ENCODE results near the gene TIPARP.
"Not testable (repeated sequence)": the region's sequence is repeated elsewhere in the genome, so short reads cannot be mapped to it uniquely, and the experiment has no call there.

TIPARP gene

DNA sequence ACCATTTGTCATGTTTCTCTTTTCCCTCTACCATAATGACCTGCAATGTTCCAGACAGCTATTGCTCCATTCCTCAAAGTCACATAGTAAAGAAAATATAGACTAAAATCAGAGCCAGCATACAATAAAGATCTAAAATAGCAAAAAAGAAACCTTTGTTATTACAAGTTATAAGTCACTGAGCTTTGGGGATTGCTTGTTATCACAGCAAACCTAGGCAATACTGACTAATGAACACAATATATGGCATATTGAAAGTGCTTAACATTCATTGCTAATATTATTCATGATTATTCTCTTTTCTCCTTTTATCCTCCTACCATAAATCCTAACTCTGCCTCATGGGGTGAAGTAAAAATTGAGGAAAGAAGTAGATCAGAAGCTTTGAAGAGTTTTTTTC lies 27.4 kb upstream of the TIPARP start:
- Histone ChIP-seq H3K27me3 (ENCODE audit: control insufficient read depth in 5 of 5, insufficient read depth in 4 of 5, low read length in 5 of 5) (peaks cover 0 to 3% (median 0%) of the 10 kb centered on the region in 5 donors), H3K36me3 (ENCODE audit: control insufficient read depth in 5 of 5, insufficient read depth in 5 of 5, low read length in 5 of 5) (no peaks in the 10 kb centered on the region), H3K4me3 (ENCODE audit: low read depth in 1 of 5, low read length in 5 of 5) (no peak overlapping the region), H3K9me3 (ENCODE audit: control insufficient read depth in 5 of 5, low read length in 5 of 5) (no peaks in the 10 kb centered on the region), H3K4me1 (ENCODE audit: control insufficient read depth in 5 of 5, insufficient read depth in 5 of 5, low read length in 5 of 5) (peaks cover 0 to 12% (median 5%) of the 10 kb centered on the region in 5 donors), H3K27ac (ENCODE audit: low read depth, low read length) (no peak overlapping the region), H3K9ac (ENCODE audit: low read length in 5 of 5) (no peak overlapping the region)

DNA sequence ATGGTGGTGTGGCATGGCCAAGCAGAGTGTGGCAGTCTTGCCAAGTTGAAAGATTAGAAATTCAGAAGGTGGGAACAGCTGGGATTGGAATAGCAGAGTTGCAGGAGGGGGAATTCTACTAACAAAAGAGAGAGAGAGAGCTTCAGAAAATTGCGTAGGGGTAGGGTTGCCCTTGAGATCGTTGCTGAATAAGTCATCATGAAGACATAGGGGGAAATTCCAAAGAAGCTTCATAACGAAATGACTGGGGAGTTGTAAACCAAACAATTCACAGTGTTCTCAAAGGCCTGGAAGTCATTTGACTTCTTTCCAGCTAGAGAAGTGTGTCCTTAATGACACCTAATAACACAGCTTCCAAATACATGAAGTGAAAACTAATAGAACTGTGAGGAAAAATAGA lies 26.3 kb upstream of the TIPARP start:
- Histone ChIP-seq H3K36me3 (ENCODE audit: control insufficient read depth in 5 of 5, insufficient read depth in 5 of 5, low read length in 5 of 5) (no peaks in the 10 kb centered on the region), H3K9ac (ENCODE audit: low read length in 5 of 5) (no peak overlapping the region), H3K4me3 (ENCODE audit: low read depth in 1 of 5, low read length in 5 of 5) (no peak overlapping the region), H3K27me3 (ENCODE audit: control insufficient read depth in 5 of 5, insufficient read depth in 4 of 5, low read length in 5 of 5) (peaks cover 0 to 3% (median 0%) of the 10 kb centered on the region in 5 donors), H3K9me3 (ENCODE audit: control insufficient read depth in 5 of 5, low read length in 5 of 5) (no peaks in the 10 kb centered on the region), H3K4me1 (ENCODE audit: control insufficient read depth in 5 of 5, insufficient read depth in 5 of 5, low read length in 5 of 5) (peaks cover 0 to 10% (median 5%) of the 10 kb centered on the region in 5 donors), H3K27ac (ENCODE audit: low read depth, low read length) (no peak overlapping the region)

DNA sequence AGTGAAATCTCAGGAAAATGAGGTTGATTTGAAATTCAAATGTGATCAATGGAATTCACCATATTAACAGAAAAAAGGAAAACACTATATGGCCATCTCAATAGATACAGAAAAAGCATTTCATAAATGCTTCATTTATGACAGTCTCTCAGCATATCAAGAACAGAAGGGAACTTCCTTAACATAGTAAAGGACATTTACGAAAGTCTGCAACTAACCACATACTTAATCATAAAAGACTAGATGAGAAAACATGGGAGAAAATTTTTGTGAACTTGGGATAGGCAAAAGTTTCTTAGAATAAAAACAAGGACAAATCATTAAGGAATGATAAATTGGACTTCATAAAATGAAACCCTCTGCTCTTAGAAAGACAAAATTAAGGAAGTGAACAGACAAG lies 24.7 kb upstream of the TIPARP start:
- Histone ChIP-seq H3K36me3 (ENCODE audit: control insufficient read depth in 5 of 5, insufficient read depth in 5 of 5, low read length in 5 of 5) (no peaks in the 10 kb centered on the region), H3K27ac (ENCODE audit: low read depth, low read length) (no peak overlapping the region), H3K9ac (ENCODE audit: low read length in 5 of 5) (no peak overlapping the region), H3K4me3 (ENCODE audit: low read depth in 1 of 5, low read length in 5 of 5) (no peak overlapping the region), H3K4me1 (ENCODE audit: control insufficient read depth in 5 of 5, insufficient read depth in 5 of 5, low read length in 5 of 5) (no peaks in the 10 kb centered on the region), H3K27me3 (ENCODE audit: control insufficient read depth in 5 of 5, insufficient read depth in 4 of 5, low read length in 5 of 5) (no peaks in the 10 kb centered on the region), H3K9me3 (ENCODE audit: control insufficient read depth in 5 of 5, low read length in 5 of 5) (no peaks in the 10 kb centered on the region)

DNA sequence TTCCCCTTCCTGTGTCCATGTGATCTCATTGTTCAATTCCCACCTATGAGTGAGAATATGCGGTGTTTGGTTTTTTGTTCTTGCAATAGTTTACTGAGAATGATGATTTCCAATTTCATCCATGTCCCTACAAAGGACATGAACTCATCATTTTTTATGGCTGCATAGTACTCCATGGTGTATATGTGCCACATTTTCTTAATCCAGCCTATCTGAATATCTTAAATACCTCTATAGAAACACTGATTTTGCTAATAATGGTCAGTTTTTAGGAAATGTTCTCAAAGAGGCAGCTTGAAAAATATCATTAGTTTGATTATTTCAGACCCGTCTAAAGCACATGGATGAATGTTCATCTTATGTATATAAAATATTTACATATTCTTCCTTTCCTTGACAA lies 21.7 kb upstream of the TIPARP start:
- not testable (repeated sequence) for H3K27ac ChIP-seq (ENCODE audit: low read depth, low read length); H3K36me3 ChIP-seq (ENCODE audit: control insufficient read depth in 5 of 5, insufficient read depth in 5 of 5, low read length in 5 of 5); H3K4me1 ChIP-seq (ENCODE audit: control insufficient read depth in 5 of 5, insufficient read depth in 5 of 5, low read length in 5 of 5); H3K9me3 ChIP-seq (ENCODE audit: control insufficient read depth in 5 of 5, low read length in 5 of 5); H3K4me3 ChIP-seq (ENCODE audit: low read depth in 1 of 5, low read length in 5 of 5); H3K27me3 ChIP-seq (ENCODE audit: control insufficient read depth in 5 of 5, insufficient read depth in 4 of 5, low read length in 5 of 5); H3K9ac ChIP-seq (ENCODE audit: low read length in 5 of 5)

DNA sequence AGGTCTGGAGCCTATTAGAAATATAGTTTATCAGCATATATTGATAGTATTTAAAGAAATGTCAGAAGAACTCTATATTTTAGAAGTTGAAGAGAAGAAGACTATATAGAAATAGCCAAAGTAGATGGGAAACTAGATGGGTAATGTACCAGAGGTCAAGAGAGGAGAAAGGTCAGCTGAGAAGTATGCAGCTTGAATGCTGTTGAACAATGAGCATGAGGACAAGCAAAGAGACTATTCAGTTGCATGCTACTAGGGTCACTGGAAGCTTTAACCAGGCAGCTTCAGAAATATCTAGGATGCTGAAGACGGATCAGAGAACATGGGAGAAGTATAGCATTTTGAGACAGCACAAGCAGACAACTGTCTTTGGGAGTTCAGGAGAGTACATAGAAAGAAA lies 19.6 kb upstream of the TIPARP start:
- no peak overlapping the region for H3K4me3 ChIP-seq (ENCODE audit: low read depth in 1 of 5, low read length in 5 of 5)
- no peak overlapping the region for H3K27ac ChIP-seq (ENCODE audit: low read depth, low read length)
- no peak overlapping the region for H3K9ac ChIP-seq (ENCODE audit: low read length in 5 of 5)
- H3K4me1 ChIP-seq (ENCODE audit: control insufficient read depth in 5 of 5, insufficient read depth in 5 of 5, low read length in 5 of 5) = no peaks in the 10 kb centered on the region
- no peaks in the 10 kb centered on the region for H3K36me3 ChIP-seq (ENCODE audit: control insufficient read depth in 5 of 5, insufficient read depth in 5 of 5, low read length in 5 of 5)
- H3K9me3 ChIP-seq (ENCODE audit: control insufficient read depth in 5 of 5, low read length in 5 of 5) = no peaks in the 10 kb centered on the region
- H3K27me3 ChIP-seq (ENCODE audit: control insufficient read depth in 5 of 5, insufficient read depth in 4 of 5, low read length in 5 of 5) = no peaks in the 10 kb centered on the region

DNA sequence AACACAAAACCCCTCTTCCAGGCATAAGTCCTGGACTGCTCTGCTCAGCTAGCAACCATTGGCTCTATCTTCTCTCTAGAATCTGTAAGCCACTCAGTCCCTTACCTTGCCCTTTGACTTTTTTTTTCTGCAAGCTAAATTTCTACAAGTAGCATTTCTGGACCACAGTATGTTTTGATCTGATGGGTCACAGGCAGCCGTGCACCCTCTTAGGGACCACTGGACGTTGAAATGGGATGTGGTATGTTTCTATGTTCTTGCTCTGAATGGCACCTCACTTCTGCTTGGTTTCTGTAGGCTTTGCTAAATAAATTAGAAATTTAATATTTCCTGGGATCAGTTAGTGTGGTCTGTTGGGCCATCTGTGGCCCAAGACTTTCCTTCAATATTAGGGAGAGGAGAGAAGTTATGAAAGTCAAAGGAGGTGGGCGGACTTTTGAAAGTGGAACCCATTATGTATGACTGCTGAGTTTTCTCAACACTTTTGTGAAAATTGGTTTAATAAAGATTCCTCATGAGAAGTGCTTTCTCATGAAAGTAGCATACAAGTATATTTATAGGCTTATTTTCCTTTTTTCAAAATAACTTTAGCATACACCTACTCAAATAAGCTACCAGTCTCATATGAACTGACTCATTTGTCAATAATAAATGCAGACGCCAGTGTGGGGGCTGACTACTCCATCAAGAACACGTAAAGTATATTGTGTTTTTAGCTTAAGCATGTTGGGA lies 18.4 kb upstream of the TIPARP start:
- H3K36me3 ChIP-seq (ENCODE audit: control insufficient read depth in 5 of 5, insufficient read depth in 5 of 5, low read length in 5 of 5) = no peaks in the 10 kb centered on the region

DNA sequence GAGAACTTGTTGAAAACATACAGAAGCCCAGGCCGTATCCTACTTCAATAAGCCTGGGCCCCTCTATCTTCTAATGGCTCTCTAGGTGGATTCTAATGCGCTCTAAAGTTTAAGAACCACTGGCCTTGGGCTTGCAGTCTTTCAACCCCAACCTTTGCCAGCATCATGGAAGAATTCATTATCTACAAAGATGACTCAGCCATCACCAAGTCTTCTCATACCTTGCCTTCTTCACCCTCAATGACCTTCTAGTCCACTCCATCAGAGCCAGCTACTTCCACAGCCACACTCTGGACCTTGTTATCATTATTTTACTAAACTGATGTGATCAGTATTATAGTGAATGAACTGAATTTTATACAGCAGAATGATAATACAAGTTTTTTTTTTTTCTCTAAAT lies 16.9 kb upstream of the TIPARP start:
- no peak overlapping the region for H3K4me3 ChIP-seq (ENCODE audit: low read depth in 1 of 5, low read length in 5 of 5)
- H3K27me3 ChIP-seq (ENCODE audit: control insufficient read depth in 5 of 5, insufficient read depth in 4 of 5, low read length in 5 of 5) = no peaks in the 10 kb centered on the region
- H3K36me3 ChIP-seq (ENCODE audit: control insufficient read depth in 5 of 5, insufficient read depth in 5 of 5, low read length in 5 of 5) = no peaks in the 10 kb centered on the region
- no peaks in the 10 kb centered on the region for H3K9me3 ChIP-seq (ENCODE audit: control insufficient read depth in 5 of 5, low read length in 5 of 5)
- H3K9ac ChIP-seq (ENCODE audit: low read length in 5 of 5) = no peak overlapping the region
- H3K4me1 ChIP-seq (ENCODE audit: control insufficient read depth in 5 of 5, insufficient read depth in 5 of 5, low read length in 5 of 5) = no peaks in the 10 kb centered on the region
- H3K27ac ChIP-seq (ENCODE audit: low read depth, low read length) = no peak overlapping the region

More for the DNA sequence above, 18.4 kb upstream of the TIPARP start:
- Histone ChIP-seq H3K9ac (ENCODE audit: low read length in 5 of 5) (no peak overlapping the region), H3K4me1 (ENCODE audit: control insufficient read depth in 5 of 5, insufficient read depth in 5 of 5, low read length in 5 of 5) (no peaks in the 10 kb centered on the region), H3K27me3 (ENCODE audit: control insufficient read depth in 5 of 5, insufficient read depth in 4 of 5, low read length in 5 of 5) (no peaks in the 10 kb centered on the region), H3K9me3 (ENCODE audit: control insufficient read depth in 5 of 5, low read length in 5 of 5) (no peaks in the 10 kb centered on the region), H3K4me3 (ENCODE audit: low read depth in 1 of 5, low read length in 5 of 5) (no peak overlapping the region), H3K27ac (ENCODE audit: low read depth, low read length) (no peak overlapping the region)

DNA sequence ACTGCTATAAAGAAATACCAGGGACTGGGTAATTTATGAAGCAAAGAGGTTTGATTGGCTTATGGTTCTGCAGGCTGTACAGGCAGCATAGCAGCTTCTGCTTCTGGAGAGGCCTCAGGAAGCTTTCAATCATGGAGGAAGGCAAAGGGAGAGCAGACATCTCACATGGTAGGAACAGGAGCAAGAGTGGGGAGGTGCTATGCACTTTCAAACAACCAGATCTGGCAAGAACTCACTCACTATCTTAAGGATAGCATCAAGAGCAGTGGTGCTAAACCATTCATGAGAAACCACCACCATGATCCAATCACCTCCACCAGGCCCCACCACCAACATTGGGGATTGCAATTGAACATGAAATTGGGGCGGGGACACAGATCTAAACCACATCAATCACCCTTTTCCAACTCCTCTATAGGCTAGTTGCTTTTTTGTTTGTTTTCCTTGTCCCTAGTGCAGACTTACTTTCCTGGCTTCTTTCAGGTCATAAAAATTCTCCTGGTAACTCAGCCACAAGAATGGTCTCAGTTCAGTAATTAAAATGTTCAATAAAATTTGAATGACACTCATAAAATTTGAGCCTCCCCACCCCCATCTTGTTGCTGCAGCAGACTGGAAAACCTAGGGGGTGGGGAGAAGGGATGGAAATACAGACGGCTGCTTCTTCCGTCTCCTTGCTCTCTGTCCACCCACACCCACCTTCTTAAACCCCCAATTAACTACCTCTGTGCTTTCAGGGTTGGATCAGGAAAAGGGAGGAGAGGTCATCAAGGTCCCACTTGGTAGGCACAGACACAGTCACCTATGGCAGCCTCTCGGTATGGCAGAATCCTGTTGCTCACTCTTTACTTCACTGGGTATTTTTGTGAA lies 16.3 kb upstream of the TIPARP start:
- no peaks in the 10 kb centered on the region for H3K9me3 ChIP-seq (ENCODE audit: control insufficient read depth in 5 of 5, low read length in 5 of 5)
- H3K27me3 ChIP-seq (ENCODE audit: control insufficient read depth in 5 of 5, insufficient read depth in 4 of 5, low read length in 5 of 5) = no peaks in the 10 kb centered on the region
- H3K4me1 ChIP-seq (ENCODE audit: control insufficient read depth in 5 of 5, insufficient read depth in 5 of 5, low read length in 5 of 5) = no peaks in the 10 kb centered on the region
- no peak overlapping the region for H3K27ac ChIP-seq (ENCODE audit: low read depth, low read length)
- H3K4me3 ChIP-seq (ENCODE audit: low read depth in 1 of 5, low read length in 5 of 5) = no peak overlapping the region
- H3K9ac ChIP-seq (ENCODE audit: low read length in 5 of 5) = no peak overlapping the region
- no peaks in the 10 kb centered on the region for H3K36me3 ChIP-seq (ENCODE audit: control insufficient read depth in 5 of 5, insufficient read depth in 5 of 5, low read length in 5 of 5)

DNA sequence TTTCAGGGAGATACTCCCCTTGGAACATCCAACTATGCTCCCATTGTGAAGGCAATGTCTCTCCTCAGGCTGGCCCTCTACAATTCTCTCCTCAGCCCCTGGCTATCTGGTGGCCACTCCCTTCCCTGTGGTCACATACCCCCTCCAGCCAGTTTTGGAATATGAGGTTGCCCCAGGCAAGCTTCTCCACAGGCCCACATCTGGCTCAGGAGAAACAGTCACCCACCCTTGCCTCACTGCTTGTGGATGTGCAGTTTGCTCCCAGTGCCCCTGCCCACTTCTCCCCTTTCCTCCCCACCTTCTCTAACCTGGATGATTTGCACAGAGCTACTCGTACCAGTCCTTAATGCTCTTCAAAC lies 15.7 kb upstream of the TIPARP start:
- Histone ChIP-seq H3K4me3 (ENCODE audit: low read depth in 1 of 5, low read length in 5 of 5) (no peak overlapping the region), H3K4me1 (ENCODE audit: control insufficient read depth in 5 of 5, insufficient read depth in 5 of 5, low read length in 5 of 5) (no peaks in the 10 kb centered on the region), H3K27me3 (ENCODE audit: control insufficient read depth in 5 of 5, insufficient read depth in 4 of 5, low read length in 5 of 5) (no peaks in the 10 kb centered on the region), H3K36me3 (ENCODE audit: control insufficient read depth in 5 of 5, insufficient read depth in 5 of 5, low read length in 5 of 5) (no peaks in the 10 kb centered on the region), H3K9me3 (ENCODE audit: control insufficient read depth in 5 of 5, low read length in 5 of 5) (no peaks in the 10 kb centered on the region), H3K9ac (ENCODE audit: low read length in 5 of 5) (no peak overlapping the region), H3K27ac (ENCODE audit: low read depth, low read length) (no peak overlapping the region)

DNA sequence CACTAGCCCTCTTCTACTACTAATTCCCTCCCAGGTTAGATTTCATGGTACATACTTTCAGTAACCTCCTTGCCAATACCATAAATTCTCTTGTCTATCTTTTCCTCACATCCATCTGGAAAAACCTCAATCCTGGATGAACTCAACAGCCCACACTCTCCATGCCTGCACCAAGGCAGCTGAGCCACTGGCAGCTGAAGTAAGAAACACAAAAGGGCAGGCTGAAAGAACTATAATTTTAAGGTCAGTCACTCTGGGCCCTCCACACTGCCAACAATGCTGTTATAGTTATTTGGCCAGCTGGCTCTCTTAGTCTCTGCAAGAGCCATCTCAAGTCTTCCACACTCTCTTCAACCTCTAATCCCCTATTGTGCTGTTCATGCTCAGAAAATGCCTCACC lies 15.1 kb upstream of the TIPARP start:
- Histone ChIP-seq H3K4me1 (ENCODE audit: control insufficient read depth in 5 of 5, insufficient read depth in 5 of 5, low read length in 5 of 5) (no peaks in the 10 kb centered on the region), H3K27ac (ENCODE audit: low read depth, low read length) (no peak overlapping the region), H3K9me3 (ENCODE audit: control insufficient read depth in 5 of 5, low read length in 5 of 5) (no peaks in the 10 kb centered on the region), H3K36me3 (ENCODE audit: control insufficient read depth in 5 of 5, insufficient read depth in 5 of 5, low read length in 5 of 5) (no peaks in the 10 kb centered on the region), H3K9ac (ENCODE audit: low read length in 5 of 5) (no peak overlapping the region), H3K27me3 (ENCODE audit: control insufficient read depth in 5 of 5, insufficient read depth in 4 of 5, low read length in 5 of 5) (no peaks in the 10 kb centered on the region), H3K4me3 (ENCODE audit: low read depth in 1 of 5, low read length in 5 of 5) (no peak overlapping the region)
